Fibroblast of villous mesenchyme (primary cell): ENCODE measurements around the gene P4HA2. TPM values are rescaled to one million over a fixed set of nuclear protein-coding genes. Genes with fewer than 3 reads are reported as not detected.

ENCODE experiments used
- DNase-seq: peaks from one replicate; pipeline ENCODE4 v3.0.0-alpha.2; 2010; ENCODE audit warnings: low read depth
- H3K4me3 ChIP-seq: 2 replicates; pipeline ENCODE4 v1.5.1; 2011; ENCODE audit warnings: low read depth, mild to moderate bottlenecking, low read length
- total RNA-seq: library from RNA; depleted of rRNA; stranded (reverse); fragments of >200 nt; gene quantifications from 2 replicates; pipeline ENCODE4 v1.2.3, GENCODE V29; 2012
- TF ChIP-seq, protein P1 (sequence below): IDR thresholded peaks from 2 replicates; pipeline ENCODE4 v1.5.1; 2012; ENCODE audit warnings: low read depth, mild to moderate bottlenecking, low read length; ENCODE audit not compliant: insufficient read depth

The P4HA2 gene
- total RNA-seq, 1 donor: 191 TPM

GRCh38 chr5:132254321-132254977, 26.8 kb upstream of the P4HA2 start:
- TF ChIP-seq, protein P1, sequence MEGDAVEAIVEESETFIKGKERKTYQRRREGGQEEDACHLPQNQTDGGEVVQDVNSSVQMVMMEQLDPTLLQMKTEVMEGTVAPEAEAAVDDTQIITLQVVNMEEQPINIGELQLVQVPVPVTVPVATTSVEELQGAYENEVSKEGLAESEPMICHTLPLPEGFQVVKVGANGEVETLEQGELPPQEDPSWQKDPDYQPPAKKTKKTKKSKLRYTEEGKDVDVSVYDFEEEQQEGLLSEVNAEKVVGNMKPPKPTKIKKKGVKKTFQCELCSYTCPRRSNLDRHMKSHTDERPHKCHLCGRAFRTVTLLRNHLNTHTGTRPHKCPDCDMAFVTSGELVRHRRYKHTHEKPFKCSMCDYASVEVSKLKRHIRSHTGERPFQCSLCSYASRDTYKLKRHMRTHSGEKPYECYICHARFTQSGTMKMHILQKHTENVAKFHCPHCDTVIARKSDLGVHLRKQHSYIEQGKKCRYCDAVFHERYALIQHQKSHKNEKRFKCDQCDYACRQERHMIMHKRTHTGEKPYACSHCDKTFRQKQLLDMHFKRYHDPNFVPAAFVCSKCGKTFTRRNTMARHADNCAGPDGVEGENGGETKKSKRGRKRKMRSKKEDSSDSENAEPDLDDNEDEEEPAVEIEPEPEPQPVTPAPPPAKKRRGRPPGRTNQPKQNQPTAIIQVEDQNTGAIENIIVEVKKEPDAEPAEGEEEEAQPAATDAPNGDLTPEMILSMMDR: no peak
- no peak for DNase-seq
- no peak overlapping the region for H3K4me3 ChIP-seq

GRCh38 chr5:132253452-132254320, 26.0 kb upstream of the P4HA2 start:
- no peak overlapping the region for H3K4me3 ChIP-seq
- TF ChIP-seq, protein P1: no peak
- DNase-seq: no peak

DNA sequence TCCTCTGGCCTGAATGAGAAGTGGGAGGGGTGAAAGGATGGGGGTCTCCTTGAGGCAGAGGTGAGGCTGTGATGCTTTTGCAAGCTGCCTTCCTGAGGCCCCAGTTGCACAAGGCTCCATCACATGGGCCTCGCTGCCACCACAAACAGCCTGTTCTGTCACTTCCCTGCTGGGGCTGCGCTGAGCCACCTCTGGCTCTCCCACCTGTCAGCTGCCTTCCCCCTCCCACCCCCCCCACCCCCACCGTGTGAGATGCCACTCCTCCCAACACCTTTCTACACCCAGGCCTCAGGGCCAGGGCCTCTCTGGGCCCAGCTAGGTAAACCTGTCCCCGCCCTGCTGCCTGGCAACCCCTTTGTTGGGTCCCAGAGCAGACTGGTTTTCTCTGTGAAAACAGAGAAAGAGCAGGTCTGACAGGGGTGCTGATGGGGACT, 25.4 kb upstream of the P4HA2 start:
- no peak for DNase-seq
- TF ChIP-seq, protein P1: no peak
- no peak overlapping the region for H3K4me3 ChIP-seq

- no peak overlapping the region for H3K4me3 ChIP-seq
- no peak for DNase-seq
- TF ChIP-seq, protein P1: no peak
These were observed 23.6 kb upstream of the P4HA2 start for GRCh38 chr5:132251220-132251725.

GRCh38 chr5:132250547-132250946, 22.9 kb upstream of the P4HA2 start:
- H3K4me3 ChIP-seq: no peak overlapping the region
- TF ChIP-seq, protein P1: no peak

GRCh38 chr5:132246806-132247205, 19.2 kb upstream of the P4HA2 start:
- TF ChIP-seq, protein P1: no peak
- no peak for DNase-seq
- H3K4me3 ChIP-seq: no peak overlapping the region

More at GRCh38 chr5:132250547-132250946, 22.9 kb upstream of the P4HA2 start:
- no peak for DNase-seq
